ENCODE measurements around the gene ANXA10. TPM values are rescaled to one million over a fixed set of nuclear protein-coding genes. Genes with fewer than 3 reads are reported as not detected.

Gene ANXA10
- total RNA-seq, 1 experiment from 2014 or later = not detected

DNA sequence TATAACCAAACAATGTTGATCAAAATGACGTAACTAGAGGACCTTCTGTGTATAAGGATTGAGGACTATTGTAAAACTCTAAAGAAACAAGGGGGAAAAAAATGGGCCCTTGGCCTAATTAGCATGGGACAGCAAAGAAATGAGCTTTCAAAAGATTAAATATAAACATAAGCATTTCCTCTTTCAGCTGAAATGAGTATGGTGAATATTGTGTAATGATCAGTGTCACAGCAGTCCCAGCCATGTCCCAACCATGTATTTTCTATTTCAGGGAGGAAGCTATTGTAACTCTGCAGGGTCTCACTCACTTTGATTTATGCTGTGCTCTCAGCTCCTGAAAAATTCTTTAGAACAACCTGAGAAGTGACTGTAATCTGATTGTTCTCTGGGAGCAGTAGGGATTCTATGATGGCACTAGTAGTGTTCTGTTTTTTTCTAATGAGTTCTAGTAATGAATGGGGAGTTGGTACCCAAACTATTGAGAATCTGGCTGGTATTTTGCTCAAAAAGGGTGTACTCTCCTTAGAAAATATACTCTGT is 25.8 kb downstream of the ANXA10 start:
- POLR2A ChIA-PET = interaction anchor here (0.7 kb wide), 1 partner anchor 1263 kb away, joined by 5 read pairs; no protein-coding TSS in a partner anchor
- peaks cover 16% of the 10 kb centered on the region for H3K9me3 Mint-ChIP-seq
- DNase-seq (ENCODE audit: low spot score) (no peak), ATAC-seq (no peak)
- no peak overlapping the region for H3K4me3 Mint-ChIP-seq
- CTCF ChIA-PET = no interaction called here
- no peak for TF ChIP-seq FOXP1 (CRISPR knock-in tag; IDR thresholded peaks at IDR 0.05; ENCODE audit: borderline replicate concordance)
- TF ChIP-seq, protein P1, sequence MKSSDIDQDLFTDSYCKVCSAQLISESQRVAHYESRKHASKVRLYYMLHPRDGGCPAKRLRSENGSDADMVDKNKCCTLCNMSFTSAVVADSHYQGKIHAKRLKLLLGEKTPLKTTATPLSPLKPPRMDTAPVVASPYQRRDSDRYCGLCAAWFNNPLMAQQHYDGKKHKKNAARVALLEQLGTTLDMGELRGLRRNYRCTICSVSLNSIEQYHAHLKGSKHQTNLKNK (CRISPR knock-in tag; IDR thresholded peaks at IDR 0.05) = no peak
- TF ChIP-seq GABPB1 (CRISPR knock-in tag; IDR thresholded peaks at IDR 0.05) = no peak
- no peak for TF ChIP-seq FOXK1 (CRISPR knock-in tag; IDR thresholded peaks at IDR 0.05)
- no peak for TF ChIP-seq ELF4 (CRISPR knock-in tag; IDR thresholded peaks at IDR 0.05; ENCODE audit: low read depth)
- TF ChIP-seq OVOL2 (CRISPR knock-in tag; IDR thresholded peaks at IDR 0.05; ENCODE audit: borderline replicate concordance) = no peak
- TF ChIP-seq CBFB (CRISPR knock-in tag; IDR thresholded peaks at IDR 0.05; ENCODE audit: low read depth) = no peak
- no peak for TF ChIP-seq SMAD4 (CRISPR knock-in tag; IDR thresholded peaks at IDR 0.05)
- TF ChIP-seq, protein P2, sequence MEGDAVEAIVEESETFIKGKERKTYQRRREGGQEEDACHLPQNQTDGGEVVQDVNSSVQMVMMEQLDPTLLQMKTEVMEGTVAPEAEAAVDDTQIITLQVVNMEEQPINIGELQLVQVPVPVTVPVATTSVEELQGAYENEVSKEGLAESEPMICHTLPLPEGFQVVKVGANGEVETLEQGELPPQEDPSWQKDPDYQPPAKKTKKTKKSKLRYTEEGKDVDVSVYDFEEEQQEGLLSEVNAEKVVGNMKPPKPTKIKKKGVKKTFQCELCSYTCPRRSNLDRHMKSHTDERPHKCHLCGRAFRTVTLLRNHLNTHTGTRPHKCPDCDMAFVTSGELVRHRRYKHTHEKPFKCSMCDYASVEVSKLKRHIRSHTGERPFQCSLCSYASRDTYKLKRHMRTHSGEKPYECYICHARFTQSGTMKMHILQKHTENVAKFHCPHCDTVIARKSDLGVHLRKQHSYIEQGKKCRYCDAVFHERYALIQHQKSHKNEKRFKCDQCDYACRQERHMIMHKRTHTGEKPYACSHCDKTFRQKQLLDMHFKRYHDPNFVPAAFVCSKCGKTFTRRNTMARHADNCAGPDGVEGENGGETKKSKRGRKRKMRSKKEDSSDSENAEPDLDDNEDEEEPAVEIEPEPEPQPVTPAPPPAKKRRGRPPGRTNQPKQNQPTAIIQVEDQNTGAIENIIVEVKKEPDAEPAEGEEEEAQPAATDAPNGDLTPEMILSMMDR (IDR thresholded peaks at IDR 0.05) = no peak
- no peak for TF ChIP-seq GTF2I (CRISPR knock-in tag; conservative IDR thresholded peaks at IDR 0.05)
- TF ChIP-seq, protein P3, sequence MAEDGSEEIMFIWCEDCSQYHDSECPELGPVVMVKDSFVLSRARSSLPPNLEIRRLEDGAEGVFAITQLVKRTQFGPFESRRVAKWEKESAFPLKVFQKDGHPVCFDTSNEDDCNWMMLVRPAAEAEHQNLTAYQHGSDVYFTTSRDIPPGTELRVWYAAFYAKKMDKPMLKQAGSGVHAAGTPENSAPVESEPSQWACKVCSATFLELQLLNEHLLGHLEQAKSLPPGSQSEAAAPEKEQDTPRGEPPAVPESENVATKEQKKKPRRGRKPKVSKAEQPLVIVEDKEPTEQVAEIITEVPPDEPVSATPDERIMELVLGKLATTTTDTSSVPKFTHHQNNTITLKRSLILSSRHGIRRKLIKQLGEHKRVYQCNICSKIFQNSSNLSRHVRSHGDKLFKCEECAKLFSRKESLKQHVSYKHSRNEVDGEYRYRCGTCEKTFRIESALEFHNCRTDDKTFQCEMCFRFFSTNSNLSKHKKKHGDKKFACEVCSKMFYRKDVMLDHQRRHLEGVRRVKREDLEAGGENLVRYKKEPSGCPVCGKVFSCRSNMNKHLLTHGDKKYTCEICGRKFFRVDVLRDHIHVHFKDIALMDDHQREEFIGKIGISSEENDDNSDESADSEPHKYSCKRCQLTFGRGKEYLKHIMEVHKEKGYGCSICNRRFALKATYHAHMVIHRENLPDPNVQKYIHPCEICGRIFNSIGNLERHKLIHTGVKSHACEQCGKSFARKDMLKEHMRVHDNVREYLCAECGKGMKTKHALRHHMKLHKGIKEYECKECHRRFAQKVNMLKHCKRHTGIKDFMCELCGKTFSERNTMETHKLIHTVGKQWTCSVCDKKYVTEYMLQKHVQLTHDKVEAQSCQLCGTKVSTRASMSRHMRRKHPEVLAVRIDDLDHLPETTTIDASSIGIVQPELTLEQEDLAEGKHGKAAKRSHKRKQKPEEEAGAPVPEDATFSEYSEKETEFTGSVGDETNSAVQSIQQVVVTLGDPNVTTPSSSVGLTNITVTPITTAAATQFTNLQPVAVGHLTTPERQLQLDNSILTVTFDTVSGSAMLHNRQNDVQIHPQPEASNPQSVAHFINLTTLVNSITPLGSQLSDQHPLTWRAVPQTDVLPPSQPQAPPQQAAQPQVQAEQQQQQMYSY (CRISPR knock-in tag; IDR thresholded peaks at IDR 0.05) = no peak
- no peak for TF ChIP-seq EMX1 (CRISPR knock-in tag; IDR thresholded peaks at IDR 0.05)
- no peaks in the 10 kb centered on the region for H3K36me3 Mint-ChIP-seq
- H3K4me1 Mint-ChIP-seq = peaks cover 8% of the 10 kb centered on the region
- H3K27me3 Mint-ChIP-seq (ENCODE audit: low read depth) = no peaks in the 10 kb centered on the region
- H3K27ac Mint-ChIP-seq = no peak overlapping the region; the same call in 1 of the 2 replicates

DNA sequence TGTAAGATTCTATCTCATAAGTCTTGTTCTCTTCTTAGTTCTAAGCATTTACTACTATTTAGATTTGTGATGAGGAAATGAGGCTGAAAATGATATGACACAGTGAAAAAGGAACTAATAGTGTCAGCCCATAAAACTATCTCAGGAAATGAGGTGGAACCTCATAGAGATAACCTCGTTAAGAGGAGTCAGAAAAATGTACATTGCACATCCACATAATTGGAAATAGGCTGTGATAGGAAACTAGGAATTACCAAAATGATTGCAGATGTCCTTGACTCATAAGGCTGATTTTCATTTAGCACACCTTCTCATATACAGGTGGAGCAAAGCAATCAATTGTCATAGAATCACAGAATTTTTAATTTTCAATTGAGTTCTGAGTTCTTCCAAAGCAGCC is 26.8 kb downstream of the ANXA10 start:
- no peak for ATAC-seq
- no peak for DNase-seq (ENCODE audit: low spot score)
- Mint-ChIP-seq H3K27ac (no peak overlapping the region), H3K9me3 (peaks cover 12% of the 10 kb centered on the region), H3K27me3 (ENCODE audit: low read depth) (no peaks in the 10 kb centered on the region), H3K36me3 (no peaks in the 10 kb centered on the region), H3K4me3 (no peak overlapping the region), H3K4me1 (peaks cover 8% of the 10 kb centered on the region)
- CTCF ChIA-PET = no interaction called here
- POLR2A ChIA-PET = no interaction called here
- TF ChIP-seq SP1 (CRISPR knock-in tag; conservative IDR thresholded peaks at IDR 0.05) = no peak
- TF ChIP-seq, protein P4, sequence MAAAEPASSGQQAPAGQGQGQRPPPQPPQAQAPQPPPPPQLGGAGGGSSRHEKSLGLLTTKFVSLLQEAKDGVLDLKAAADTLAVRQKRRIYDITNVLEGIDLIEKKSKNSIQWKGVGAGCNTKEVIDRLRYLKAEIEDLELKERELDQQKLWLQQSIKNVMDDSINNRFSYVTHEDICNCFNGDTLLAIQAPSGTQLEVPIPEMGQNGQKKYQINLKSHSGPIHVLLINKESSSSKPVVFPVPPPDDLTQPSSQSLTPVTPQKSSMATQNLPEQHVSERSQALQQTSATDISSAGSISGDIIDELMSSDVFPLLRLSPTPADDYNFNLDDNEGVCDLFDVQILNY (CRISPR knock-in tag; IDR thresholded peaks at IDR 0.05) = no peak
- no peak for TF ChIP-seq TP53 (CRISPR knock-in tag; IDR thresholded peaks at IDR 0.05)
- TF ChIP-seq IRF2 (CRISPR knock-in tag; IDR thresholded peaks at IDR 0.05; ENCODE audit: borderline replicate concordance, low read depth) = no peak
- no peak for TF ChIP-seq JUN (CRISPR knock-in tag; IDR thresholded peaks at IDR 0.05)
- TF ChIP-seq HMGA2 (CRISPR knock-in tag; IDR thresholded peaks at IDR 0.05) = no peak
- TF ChIP-seq ZNF232 (CRISPR knock-in tag; IDR thresholded peaks at IDR 0.05) = no peak
- no peak for TF ChIP-seq ZNF121 (CRISPR knock-in tag; IDR thresholded peaks at IDR 0.05)
- TF ChIP-seq, protein P5, sequence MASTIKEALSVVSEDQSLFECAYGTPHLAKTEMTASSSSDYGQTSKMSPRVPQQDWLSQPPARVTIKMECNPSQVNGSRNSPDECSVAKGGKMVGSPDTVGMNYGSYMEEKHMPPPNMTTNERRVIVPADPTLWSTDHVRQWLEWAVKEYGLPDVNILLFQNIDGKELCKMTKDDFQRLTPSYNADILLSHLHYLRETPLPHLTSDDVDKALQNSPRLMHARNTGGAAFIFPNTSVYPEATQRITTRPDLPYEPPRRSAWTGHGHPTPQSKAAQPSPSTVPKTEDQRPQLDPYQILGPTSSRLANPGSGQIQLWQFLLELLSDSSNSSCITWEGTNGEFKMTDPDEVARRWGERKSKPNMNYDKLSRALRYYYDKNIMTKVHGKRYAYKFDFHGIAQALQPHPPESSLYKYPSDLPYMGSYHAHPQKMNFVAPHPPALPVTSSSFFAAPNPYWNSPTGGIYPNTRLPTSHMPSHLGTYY (CRISPR knock-in tag; IDR thresholded peaks at IDR 0.05) = no peak
- TF ChIP-seq ESRRA (CRISPR knock-in tag; IDR thresholded peaks at IDR 0.05; ENCODE audit: borderline replicate concordance) = no peak
- TF ChIP-seq, protein P6, sequence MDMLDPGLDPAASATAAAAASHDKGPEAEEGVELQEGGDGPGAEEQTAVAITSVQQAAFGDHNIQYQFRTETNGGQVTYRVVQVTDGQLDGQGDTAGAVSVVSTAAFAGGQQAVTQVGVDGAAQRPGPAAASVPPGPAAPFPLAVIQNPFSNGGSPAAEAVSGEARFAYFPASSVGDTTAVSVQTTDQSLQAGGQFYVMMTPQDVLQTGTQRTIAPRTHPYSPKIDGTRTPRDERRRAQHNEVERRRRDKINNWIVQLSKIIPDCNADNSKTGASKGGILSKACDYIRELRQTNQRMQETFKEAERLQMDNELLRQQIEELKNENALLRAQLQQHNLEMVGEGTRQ (CRISPR knock-in tag; IDR thresholded peaks at IDR 0.05) = no peak
- no peak for TF ChIP-seq NR1H2 (CRISPR knock-in tag; IDR thresholded peaks at IDR 0.05)
- TF ChIP-seq, protein P7, sequence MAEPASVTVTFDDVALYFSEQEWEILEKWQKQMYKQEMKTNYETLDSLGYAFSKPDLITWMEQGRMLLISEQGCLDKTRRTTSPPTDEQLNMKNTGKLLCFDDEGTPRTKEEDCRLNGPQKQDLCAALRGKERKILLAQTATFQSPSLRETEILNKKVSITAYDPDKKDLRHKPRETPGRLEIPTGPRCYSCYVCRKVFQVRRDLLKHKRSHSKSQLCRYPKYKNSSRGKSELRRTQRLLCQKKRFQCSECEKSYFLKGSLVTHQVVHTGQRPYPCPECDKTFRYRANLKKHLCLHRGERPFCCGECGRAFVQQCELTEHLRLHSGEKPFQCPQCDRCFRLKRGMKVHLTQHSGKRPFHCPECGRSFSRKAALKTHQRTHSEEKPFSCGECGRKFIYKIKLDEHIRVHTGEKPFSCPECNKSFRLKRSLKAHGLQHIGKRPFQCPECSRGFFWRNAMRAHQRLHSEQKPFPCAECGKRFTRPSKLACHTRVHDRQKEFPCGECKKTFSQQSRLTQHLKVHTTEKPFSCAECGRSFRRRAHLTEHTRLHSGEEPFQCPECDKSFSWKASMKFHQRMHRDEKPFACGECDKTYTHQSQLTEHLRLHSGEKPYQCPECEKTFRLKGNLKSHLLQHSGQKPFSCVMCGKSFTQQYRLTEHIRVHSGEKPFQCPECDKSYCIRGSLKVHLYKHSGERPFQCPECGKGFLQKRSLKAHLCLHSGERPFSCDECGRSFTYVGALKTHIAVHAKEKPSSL (CRISPR knock-in tag; conservative IDR thresholded peaks at IDR 0.05) = no peak
- no peak for TF ChIP-seq ZNF219 (CRISPR knock-in tag; IDR thresholded peaks at IDR 0.05; ENCODE audit: borderline replicate concordance)

Data from WTC11 (cell line).